HG03280 (cell line): ENCODE data around the gene ZDHHC4.
"Not testable (repeated sequence)": the region's sequence is repeated elsewhere in the genome, so short reads cannot be mapped to it uniquely, and the experiment has no call there.

Experiments used
- ATAC-seq: cut with Tn5 transposase; IDR thresholded peaks from one replicate; pipeline ENCODE4 v1.9.1; 2021; ENCODE audit warnings: mild to moderate bottlenecking, moderate library complexity; ENCODE audit not compliant: unreplicated experiment

ZDHHC4 gene

GRCh38 chr7:6559896-6560295, 17.4 kb upstream of the ZDHHC4 start:
- ATAC-seq, result no peak

GRCh38 chr7:6562106-6562505, 15.1 kb upstream of the ZDHHC4 start:
- no peak for ATAC-seq

GRCh38 chr7:6563936-6564770, 13.1 kb upstream of the ZDHHC4 start:
- ATAC-seq, result no peak

- no peak for ATAC-seq
Measured at GRCh38 chr7:6565655-6566054, 11.6 kb upstream of the ZDHHC4 start.

- no peak for ATAC-seq
Measured at GRCh38 chr7:6567886-6568285, 9.4 kb upstream of the ZDHHC4 start.

- no peak for ATAC-seq
Measured at GRCh38 chr7:6571160-6571779, 6.0 kb upstream of the ZDHHC4 start.

- no peak for ATAC-seq
Measured at GRCh38 chr7:6575281-6576023, 1.8 kb upstream of the ZDHHC4 start.

- no peak for ATAC-seq
Measured at GRCh38 chr7:6576024-6576866, 1.0 kb upstream of the ZDHHC4 start.

- not testable (repeated sequence) for ATAC-seq
Measured at GRCh38 chr7:6576867-6577368, 336 bp upstream of the ZDHHC4 start.

GRCh38 chr7:6578114-6579084, 1.1 kb downstream of the ZDHHC4 start:
- ATAC-seq, result no peak

- ATAC-seq, result no peak
Measured at GRCh38 chr7:6579446-6579845, 2.2 kb downstream of the ZDHHC4 start.

- not testable (repeated sequence) for ATAC-seq
Measured at GRCh38 chr7:6585746-6586432, 8.6 kb downstream of the ZDHHC4 start.

GRCh38 chr7:6588566-6588965, 11.3 kb downstream of the ZDHHC4 start:
- ATAC-seq, result no peak

- ATAC-seq, result no peak
Measured at GRCh38 chr7:6589151-6589828, 12.0 kb downstream of the ZDHHC4 start.

- peak; percentile 90 for ATAC-seq
Measured at GRCh38 chr7:6589829-6590644, 12.8 kb downstream of the ZDHHC4 start, which contains the start of gene INTS15. INTS15 (plus strand) TSS chr7:6590021; CDS start chr7:6590284, 263 bp downstream.

- ATAC-seq, result peak; percentile 24
Measured at GRCh38 chr7:6590645-6591110, 13.4 kb downstream of the ZDHHC4 start.

- no peak for ATAC-seq
Measured at GRCh38 chr7:6600093-6600492, 22.8 kb downstream of the ZDHHC4 start.
